SK-N-SH treated with all-trans-retinoic acid at 6 μM for 48 hours (cell line): Measurements from ENCODE around the gene PRR13.

ENCODE experiments used
- BACH2 ChIP-seq: fragments of 250-450 bp; sonication (Bioruptor Pico); IDR thresholded peaks from 2 replicates; pipeline ENCODE4 v1.9.0; 2021; ENCODE audit warnings: mild to moderate bottlenecking, borderline replicate concordance
- CREB5 ChIP-seq: fragments of 250-450 bp; sonication (Bioruptor Pico); IDR thresholded peaks from 2 replicates; pipeline ENCODE4 v1.5.1; 2020; ENCODE audit warnings: low read depth, mild to moderate bottlenecking, moderate library complexity
- CSDC2 ChIP-seq: fragments of 250-450 bp; sonication (Bioruptor Pico); IDR thresholded peaks from 2 replicates; pipeline ENCODE4 v1.5.0; 2020; ENCODE audit warnings: mild to moderate bottlenecking, moderate library complexity
- PPARA ChIP-seq: fragments of 250-450 bp; sonication (Bioruptor Pico); IDR thresholded peaks from 2 replicates; pipeline ENCODE4 v1.5.0; 2020; ENCODE audit warnings: mild to moderate bottlenecking, borderline replicate concordance
- TSHZ2 ChIP-seq: fragments of 250-450 bp; sonication (Bioruptor Pico); IDR thresholded peaks from 2 replicates; pipeline ENCODE4 v1.5.0; 2020; ENCODE audit warnings: mild to moderate bottlenecking, moderate library complexity
- ZC3H10 ChIP-seq: fragments of 250-450 bp; sonication (Bioruptor Pico); IDR thresholded peaks from 2 replicates; pipeline ENCODE4 v1.5.1; 2021; ENCODE audit warnings: mild to moderate bottlenecking, moderate library complexity
- ZFP3 ChIP-seq: fragments of 250-450 bp; sonication (Bioruptor Pico); IDR thresholded peaks from 2 replicates; pipeline ENCODE4 v1.5.0; 2020; ENCODE audit warnings: mild to moderate bottlenecking, moderate library complexity
- ZFP30 ChIP-seq: fragments of 450-650 bp; formaldehyde crosslinking; IDR thresholded peaks from 2 replicates; pipeline ENCODE4 v1.5.0; 2022; ENCODE audit warnings: mild to moderate bottlenecking, moderate library complexity
- ZNF70 ChIP-seq: fragments of 450-650 bp; formaldehyde crosslinking; IDR thresholded peaks from 2 replicates; pipeline ENCODE4 v1.5.0; 2020; ENCODE audit warnings: mild to moderate bottlenecking, moderate library complexity
- TF ChIP-seq, protein P1 (sequence below): fragments of 250-450 bp; sonication (Bioruptor Pico); IDR thresholded peaks from 2 replicates; pipeline ENCODE4 v1.8.0; 2020; ENCODE audit warnings: mild to moderate bottlenecking, moderate library complexity, borderline replicate concordance
- TF ChIP-seq, protein P2 (sequence below): fragments of 250-450 bp; sonication (Bioruptor Pico); IDR thresholded peaks from 2 replicates; pipeline ENCODE4 v1.5.1; 2021; ENCODE audit warnings: mild to moderate bottlenecking, moderate library complexity

GRCh38 chr12:53492188-53492587, 50.7 kb downstream of the PRR13 start:
- TF ChIP-seq ZFP30, result no peak
- TF ChIP-seq CREB5 (CRISPR knock-in tag), result no peak
- no peak for TF ChIP-seq ZFP3 (CRISPR knock-in tag)
- TF ChIP-seq ZNF70, result no peak
- TF ChIP-seq, protein P1, sequence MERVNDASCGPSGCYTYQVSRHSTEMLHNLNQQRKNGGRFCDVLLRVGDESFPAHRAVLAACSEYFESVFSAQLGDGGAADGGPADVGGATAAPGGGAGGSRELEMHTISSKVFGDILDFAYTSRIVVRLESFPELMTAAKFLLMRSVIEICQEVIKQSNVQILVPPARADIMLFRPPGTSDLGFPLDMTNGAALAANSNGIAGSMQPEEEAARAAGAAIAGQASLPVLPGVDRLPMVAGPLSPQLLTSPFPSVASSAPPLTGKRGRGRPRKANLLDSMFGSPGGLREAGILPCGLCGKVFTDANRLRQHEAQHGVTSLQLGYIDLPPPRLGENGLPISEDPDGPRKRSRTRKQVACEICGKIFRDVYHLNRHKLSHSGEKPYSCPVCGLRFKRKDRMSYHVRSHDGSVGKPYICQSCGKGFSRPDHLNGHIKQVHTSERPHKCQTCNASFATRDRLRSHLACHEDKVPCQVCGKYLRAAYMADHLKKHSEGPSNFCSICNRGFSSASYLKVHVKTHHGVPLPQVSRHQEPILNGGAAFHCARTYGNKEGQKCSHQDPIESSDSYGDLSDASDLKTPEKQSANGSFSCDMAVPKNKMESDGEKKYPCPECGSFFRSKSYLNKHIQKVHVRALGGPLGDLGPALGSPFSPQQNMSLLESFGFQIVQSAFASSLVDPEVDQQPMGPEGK, result no peak
- no peak for TF ChIP-seq CSDC2 (CRISPR knock-in tag)
- TF ChIP-seq, protein P2, sequence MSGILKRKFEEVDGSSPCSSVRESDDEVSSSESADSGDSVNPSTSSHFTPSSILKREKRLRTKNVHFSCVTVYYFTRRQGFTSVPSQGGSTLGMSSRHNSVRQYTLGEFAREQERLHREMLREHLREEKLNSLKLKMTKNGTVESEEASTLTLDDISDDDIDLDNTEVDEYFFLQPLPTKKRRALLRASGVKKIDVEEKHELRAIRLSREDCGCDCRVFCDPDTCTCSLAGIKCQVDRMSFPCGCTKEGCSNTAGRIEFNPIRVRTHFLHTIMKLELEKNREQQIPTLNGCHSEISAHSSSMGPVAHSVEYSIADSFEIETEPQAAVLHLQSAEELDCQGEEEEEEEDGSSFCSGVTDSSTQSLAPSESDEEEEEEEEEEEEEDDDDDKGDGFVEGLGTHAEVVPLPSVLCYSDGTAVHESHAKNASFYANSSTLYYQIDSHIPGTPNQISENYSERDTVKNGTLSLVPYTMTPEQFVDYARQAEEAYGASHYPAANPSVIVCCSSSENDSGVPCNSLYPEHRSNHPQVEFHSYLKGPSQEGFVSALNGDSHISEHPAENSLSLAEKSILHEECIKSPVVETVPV (CRISPR knock-in tag), result no peak
- TF ChIP-seq ZC3H10 (CRISPR knock-in tag), result no peak
- TF ChIP-seq PPARA (CRISPR knock-in tag), result no peak
- no peak for TF ChIP-seq BACH2 (CRISPR knock-in tag)
- no peak for TF ChIP-seq TSHZ2 (CRISPR knock-in tag)
